ENCODE data around the gene RMDN2.

Gene RMDN2

GRCh38 chr2:38060236-38061018 is 135.3 kb downstream of the RMDN2 start:
- Histone ChIP-seq H3K27ac (no peak overlapping the region), H3K36me3 (ENCODE audit: control insufficient read depth, insufficient read depth, low read length) (no peaks in the 10 kb centered on the region), H2AFZ (no peak overlapping the region), H3K27me3 (ENCODE audit: control insufficient read depth, insufficient read depth, low read length) (no peaks in the 10 kb centered on the region), H3K79me2 (no peaks in the 10 kb centered on the region), H3K9ac (no peak overlapping the region), H3K4me1 (no peaks in the 10 kb centered on the region), H3K4me2 (ENCODE audit: low read length) (no peak overlapping the region), H3K4me3 (ENCODE audit: low read depth, low read length) (no peak overlapping the region), H3K9me3 (ENCODE audit: control insufficient read depth, low read length) (no peaks in the 10 kb centered on the region)
- TF ChIP-seq, protein P1, sequence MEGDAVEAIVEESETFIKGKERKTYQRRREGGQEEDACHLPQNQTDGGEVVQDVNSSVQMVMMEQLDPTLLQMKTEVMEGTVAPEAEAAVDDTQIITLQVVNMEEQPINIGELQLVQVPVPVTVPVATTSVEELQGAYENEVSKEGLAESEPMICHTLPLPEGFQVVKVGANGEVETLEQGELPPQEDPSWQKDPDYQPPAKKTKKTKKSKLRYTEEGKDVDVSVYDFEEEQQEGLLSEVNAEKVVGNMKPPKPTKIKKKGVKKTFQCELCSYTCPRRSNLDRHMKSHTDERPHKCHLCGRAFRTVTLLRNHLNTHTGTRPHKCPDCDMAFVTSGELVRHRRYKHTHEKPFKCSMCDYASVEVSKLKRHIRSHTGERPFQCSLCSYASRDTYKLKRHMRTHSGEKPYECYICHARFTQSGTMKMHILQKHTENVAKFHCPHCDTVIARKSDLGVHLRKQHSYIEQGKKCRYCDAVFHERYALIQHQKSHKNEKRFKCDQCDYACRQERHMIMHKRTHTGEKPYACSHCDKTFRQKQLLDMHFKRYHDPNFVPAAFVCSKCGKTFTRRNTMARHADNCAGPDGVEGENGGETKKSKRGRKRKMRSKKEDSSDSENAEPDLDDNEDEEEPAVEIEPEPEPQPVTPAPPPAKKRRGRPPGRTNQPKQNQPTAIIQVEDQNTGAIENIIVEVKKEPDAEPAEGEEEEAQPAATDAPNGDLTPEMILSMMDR (IDR thresholded peaks at IDR 0.05), result no peak

DNA sequence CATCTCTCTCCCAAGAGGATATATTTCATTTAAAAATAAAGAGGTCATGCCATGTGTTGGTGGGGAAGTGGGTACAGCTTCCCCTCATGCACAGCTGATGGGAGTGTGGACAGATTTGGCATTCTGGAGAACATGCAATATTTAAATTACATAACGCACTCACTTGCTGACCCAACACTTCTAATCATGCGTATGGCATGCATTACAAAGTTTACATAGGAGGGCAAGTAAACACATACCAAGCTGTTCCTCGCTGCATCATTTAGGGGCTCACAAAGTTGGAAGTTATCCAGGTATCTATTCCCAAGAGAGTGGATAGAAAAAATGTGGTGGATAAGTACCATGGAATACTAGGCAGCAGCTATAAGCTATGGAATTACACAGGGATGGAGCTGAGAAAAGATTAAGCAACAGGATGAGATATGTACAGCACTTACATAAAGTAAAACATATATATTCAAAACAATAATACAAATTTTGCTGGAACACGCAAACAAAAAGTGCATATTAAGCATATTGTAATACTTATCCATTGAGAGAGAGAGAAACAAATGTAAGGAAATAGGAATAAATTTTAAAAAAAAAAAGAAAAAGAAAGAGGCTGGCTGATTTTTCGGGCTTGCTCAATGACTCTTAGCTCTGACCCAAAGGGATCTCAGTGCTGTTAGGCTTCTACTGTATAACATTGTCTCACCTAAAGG is 139.9 kb downstream of the RMDN2 start:
- TF ChIP-seq, protein P1 (IDR thresholded peaks at IDR 0.05), result no peak

DNA sequence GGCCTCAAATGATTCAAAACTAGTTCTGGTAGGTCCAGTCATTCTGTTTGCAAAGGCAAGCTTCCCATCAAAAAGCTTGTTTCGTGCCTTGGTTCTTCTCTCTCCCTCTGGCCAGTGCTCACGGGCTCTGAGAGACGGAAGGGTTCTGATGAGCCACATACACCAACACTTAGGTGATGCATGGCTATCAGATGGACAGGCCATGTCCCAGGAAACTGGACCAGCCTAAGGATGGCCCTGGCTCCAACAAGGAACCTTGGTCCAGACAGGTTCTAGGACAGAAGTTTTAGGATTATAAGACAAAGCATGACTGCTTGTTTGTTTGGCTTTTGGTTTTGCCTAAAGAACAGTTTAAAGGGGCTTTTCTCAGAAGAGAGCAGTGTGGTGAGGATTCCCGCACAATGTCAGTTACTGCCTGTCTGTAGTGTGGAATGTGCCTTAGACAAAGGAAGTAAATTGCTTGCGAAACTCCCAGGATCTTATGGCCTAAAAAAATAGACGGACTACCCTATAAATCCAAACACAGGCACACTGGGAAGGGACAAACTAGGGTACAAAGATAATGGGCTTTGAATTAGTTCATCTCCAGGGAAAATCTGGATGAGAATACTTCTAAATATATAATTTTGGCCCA is 140.5 kb downstream of the RMDN2 start:
- Histone ChIP-seq H3K4me2 (ENCODE audit: low read length) (no peak overlapping the region), H3K27me3 (ENCODE audit: control insufficient read depth, insufficient read depth, low read length) (no peaks in the 10 kb centered on the region), H3K4me1 (no peaks in the 10 kb centered on the region), H3K4me3 (ENCODE audit: low read depth, low read length) (no peak overlapping the region), H3K36me3 (ENCODE audit: control insufficient read depth, insufficient read depth, low read length) (no peaks in the 10 kb centered on the region), H3K27ac (no peak overlapping the region), H3K9ac (no peak overlapping the region), H2AFZ (no peak overlapping the region), H3K9me3 (ENCODE audit: control insufficient read depth, low read length) (no peaks in the 10 kb centered on the region), H3K79me2 (no peaks in the 10 kb centered on the region)
- TF ChIP-seq, protein P1 (IDR thresholded peaks at IDR 0.05), result no peak

More for the DNA sequence above, 139.9 kb downstream of the RMDN2 start:
- H3K36me3 ChIP-seq (ENCODE audit: control insufficient read depth, insufficient read depth, low read length), result no peaks in the 10 kb centered on the region
- no peaks in the 10 kb centered on the region for H3K79me2 ChIP-seq
- H2AFZ ChIP-seq, result no peak overlapping the region
- no peaks in the 10 kb centered on the region for H3K4me1 ChIP-seq
- no peak overlapping the region for H3K27ac ChIP-seq
- H3K4me3 ChIP-seq (ENCODE audit: low read depth, low read length), result no peak overlapping the region
- no peak overlapping the region for H3K9ac ChIP-seq
- no peak overlapping the region for H3K4me2 ChIP-seq (ENCODE audit: low read length)
- H3K27me3 ChIP-seq (ENCODE audit: control insufficient read depth, insufficient read depth, low read length), result no peaks in the 10 kb centered on the region
- no peaks in the 10 kb centered on the region for H3K9me3 ChIP-seq (ENCODE audit: control insufficient read depth, low read length)

DNA sequence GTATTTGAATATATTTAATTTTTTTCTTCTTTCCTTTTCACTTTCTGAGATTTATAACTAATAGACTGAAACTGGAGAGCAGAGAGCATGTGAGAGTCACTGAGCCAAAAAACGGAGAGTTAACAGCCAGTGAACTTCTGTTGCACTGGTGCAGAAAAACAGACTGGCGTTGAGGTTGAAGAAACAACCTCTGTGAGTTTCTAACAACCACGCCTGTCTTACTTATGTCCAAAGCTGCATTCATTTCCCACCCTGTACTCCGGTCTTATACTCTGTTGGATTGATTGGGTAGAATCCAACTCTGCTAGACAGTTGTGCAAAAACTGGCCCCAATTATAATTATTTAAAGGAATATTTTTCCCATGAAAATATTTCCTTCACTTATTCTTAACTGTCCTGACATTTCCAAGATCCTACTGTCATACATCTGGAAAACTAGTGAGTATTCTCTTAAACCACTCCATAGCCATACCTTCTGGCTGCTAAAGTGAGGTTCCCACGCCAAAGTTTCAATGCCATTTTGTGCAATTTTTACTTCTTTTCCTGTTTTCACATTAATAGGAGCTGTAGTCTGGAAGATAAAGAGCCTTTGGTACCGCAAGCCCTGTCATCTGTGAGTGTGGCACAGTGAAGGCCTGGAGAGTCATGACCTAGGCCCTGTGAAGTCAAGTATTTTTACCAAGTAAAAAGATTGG is 141.5 kb downstream of the RMDN2 start:
- TF ChIP-seq, protein P1 (IDR thresholded peaks at IDR 0.05), result no peak
- H3K79me2 ChIP-seq, result no peaks in the 10 kb centered on the region
- H3K27ac ChIP-seq, result no peak overlapping the region
- H3K4me2 ChIP-seq (ENCODE audit: low read length), result no peak overlapping the region
- H3K9ac ChIP-seq, result no peak overlapping the region
- no peak overlapping the region for H3K4me3 ChIP-seq (ENCODE audit: low read depth, low read length)
- no peaks in the 10 kb centered on the region for H3K4me1 ChIP-seq
- H2AFZ ChIP-seq, result no peak overlapping the region
- no peaks in the 10 kb centered on the region for H3K9me3 ChIP-seq (ENCODE audit: control insufficient read depth, low read length)
- no peaks in the 10 kb centered on the region for H3K36me3 ChIP-seq (ENCODE audit: control insufficient read depth, insufficient read depth, low read length)
- no peaks in the 10 kb centered on the region for H3K27me3 ChIP-seq (ENCODE audit: control insufficient read depth, insufficient read depth, low read length)

All from parathyroid adenoma (tissue), 2 donors.